Heart left ventricle (tissue), 13 donors: ENCODE measurements around the gene CRYZL1.

Experiments
- POLR2A ChIP-seq, 2 donors: fragments of 450-650 bp; IDR thresholded peaks; one replicate each; pipeline ENCODE4 v1.6.1; 2017; ENCODE audit warnings: antibody characterized with exemption in 2 of 2, mild to moderate bottlenecking in 2 of 2, moderate library complexity in 2 of 2
- TF ChIP-seq, protein P1 (sequence below), 12 donors: fragments of 200-600 bp; sonication (generic) in 4 of 12; IDR thresholded peaks; one replicate each; pipeline versions ENCODE4 v1.5.0 to v1.8.0; 2018 to 2022; ENCODE audit warnings: antibody characterized with exemption in 12 of 12, mild to moderate bottlenecking in 5 of 12
- donor health status: ischemic (EF 13 %, LVEDD 7.1; RV severe dilation, severe dysfunction).
- donor health status: DM: no; HTN: yes; CAD: no.
- donor health status: DM: no; HTN: no; CAD: no.
- donor health status: ischemic (EF 25% LVEDD 6.9; RV normal size, moderate dysfunction).
- donor health status: ischemic (EF 25% LVEDD 5.7; RV mildly dilated, moderate dysfunction).
- donor health status: ischemic (EF 35%, LVEDD 5.7; RV mildly dilated, moderate dysfunction).
- donor health status: nonischemic (EF 11% LVEDD 7.7; RV severe dilation, severe dysfunction).
- donor health status: DM: yes; HTN: yes; CAD: no.
- donor health status: PGD.
- donor health status: ischemic (EF 29% LVEDD 5.4; RV normal size, mild dysfunction).
- donor health status: nonischemic (EF 23%, LVEDD 6.1; RV moderate dilation, normal function).

DNA sequence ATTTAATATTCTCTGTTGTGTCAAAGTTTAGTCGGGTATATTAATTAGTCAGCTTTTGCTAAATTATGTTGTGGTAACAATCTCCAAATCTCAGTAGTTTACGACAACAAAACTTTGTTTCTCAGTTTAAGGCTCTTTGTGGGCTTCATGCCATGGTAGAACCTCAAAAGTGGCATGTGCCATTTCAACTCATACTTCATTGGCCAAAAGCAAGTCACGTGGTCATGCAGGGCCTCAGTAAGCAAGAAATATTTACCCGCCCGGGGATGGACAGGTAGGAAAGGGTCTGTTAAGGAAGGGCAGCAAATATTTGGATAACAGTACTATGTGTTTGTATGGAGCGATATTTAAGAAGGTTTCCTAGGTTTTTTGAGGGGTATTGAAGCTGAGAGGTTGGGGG lies 39.3 kb upstream of the CRYZL1 start:
- TF ChIP-seq, protein P1, sequence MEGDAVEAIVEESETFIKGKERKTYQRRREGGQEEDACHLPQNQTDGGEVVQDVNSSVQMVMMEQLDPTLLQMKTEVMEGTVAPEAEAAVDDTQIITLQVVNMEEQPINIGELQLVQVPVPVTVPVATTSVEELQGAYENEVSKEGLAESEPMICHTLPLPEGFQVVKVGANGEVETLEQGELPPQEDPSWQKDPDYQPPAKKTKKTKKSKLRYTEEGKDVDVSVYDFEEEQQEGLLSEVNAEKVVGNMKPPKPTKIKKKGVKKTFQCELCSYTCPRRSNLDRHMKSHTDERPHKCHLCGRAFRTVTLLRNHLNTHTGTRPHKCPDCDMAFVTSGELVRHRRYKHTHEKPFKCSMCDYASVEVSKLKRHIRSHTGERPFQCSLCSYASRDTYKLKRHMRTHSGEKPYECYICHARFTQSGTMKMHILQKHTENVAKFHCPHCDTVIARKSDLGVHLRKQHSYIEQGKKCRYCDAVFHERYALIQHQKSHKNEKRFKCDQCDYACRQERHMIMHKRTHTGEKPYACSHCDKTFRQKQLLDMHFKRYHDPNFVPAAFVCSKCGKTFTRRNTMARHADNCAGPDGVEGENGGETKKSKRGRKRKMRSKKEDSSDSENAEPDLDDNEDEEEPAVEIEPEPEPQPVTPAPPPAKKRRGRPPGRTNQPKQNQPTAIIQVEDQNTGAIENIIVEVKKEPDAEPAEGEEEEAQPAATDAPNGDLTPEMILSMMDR (IDR thresholded peaks at IDR 0.05): no peak
- no peak for TF ChIP-seq POLR2A (IDR thresholded peaks at IDR 0.05)
